ENCODE measurements around the gene CTAG1B.
A peak's percentile ranks its signal among the peaks of the same experiment; 100 is the strongest.

Gene CTAG1B

DNA sequence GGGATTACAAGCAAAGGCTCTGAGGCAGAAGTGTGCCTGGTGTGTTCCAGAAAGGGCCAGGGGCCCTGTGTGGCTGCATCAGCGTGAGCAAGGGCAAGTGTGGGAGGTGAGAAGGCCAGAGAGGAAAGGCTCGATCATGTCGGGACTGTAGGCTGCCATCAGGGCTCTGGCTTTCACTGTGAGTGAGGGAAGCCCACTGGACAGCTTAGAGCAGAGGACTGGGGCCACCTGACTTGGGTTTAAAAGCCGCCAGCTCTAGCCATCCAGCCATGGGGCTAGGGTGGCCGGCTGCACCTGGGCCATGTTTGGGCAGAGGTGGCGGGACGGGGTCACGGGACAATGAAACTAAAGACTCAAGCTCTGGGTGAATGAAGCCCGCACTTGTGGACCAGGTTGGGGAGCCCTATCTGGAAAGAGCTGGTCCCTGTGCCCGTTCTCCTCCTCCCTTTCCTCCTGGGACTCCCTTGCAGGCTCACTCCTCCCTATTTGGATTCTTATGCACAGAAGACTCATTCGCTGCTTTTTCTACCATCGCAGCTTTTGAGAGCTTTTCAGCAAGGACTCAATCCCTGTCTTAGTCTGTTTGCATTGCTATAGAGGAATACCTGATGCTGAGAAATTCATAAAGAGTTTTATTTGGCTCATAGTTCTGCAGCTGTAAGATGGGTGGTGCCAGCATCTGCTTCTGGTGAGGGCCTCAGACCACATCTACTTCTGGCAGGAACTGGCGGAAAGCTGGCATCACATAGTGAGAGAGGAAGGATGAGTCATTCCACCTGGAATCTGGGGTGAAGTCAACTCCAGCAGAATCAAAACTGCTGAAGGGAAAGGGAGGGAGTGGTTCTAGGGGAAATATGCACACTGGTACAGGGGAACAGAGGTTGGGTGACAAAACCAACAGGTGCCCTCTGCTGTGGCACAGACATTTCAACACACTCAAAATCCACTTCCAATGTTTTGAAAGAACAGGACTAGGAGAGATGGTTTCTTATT is 15.3 kb downstream of the CTAG1B start:
- Histone ChIP-seq H3K27ac (replicated peaks) (no peak overlapping the region), H3K27me3 (ENCODE audit: insufficient read depth, poor library complexity, severe bottlenecking) (no peaks in the 10 kb centered on the region), H3K4me3 (replicated peaks; ENCODE audit: insufficient read depth, low read length) (no peak overlapping the region)
- TF ChIP-seq, protein P1, sequence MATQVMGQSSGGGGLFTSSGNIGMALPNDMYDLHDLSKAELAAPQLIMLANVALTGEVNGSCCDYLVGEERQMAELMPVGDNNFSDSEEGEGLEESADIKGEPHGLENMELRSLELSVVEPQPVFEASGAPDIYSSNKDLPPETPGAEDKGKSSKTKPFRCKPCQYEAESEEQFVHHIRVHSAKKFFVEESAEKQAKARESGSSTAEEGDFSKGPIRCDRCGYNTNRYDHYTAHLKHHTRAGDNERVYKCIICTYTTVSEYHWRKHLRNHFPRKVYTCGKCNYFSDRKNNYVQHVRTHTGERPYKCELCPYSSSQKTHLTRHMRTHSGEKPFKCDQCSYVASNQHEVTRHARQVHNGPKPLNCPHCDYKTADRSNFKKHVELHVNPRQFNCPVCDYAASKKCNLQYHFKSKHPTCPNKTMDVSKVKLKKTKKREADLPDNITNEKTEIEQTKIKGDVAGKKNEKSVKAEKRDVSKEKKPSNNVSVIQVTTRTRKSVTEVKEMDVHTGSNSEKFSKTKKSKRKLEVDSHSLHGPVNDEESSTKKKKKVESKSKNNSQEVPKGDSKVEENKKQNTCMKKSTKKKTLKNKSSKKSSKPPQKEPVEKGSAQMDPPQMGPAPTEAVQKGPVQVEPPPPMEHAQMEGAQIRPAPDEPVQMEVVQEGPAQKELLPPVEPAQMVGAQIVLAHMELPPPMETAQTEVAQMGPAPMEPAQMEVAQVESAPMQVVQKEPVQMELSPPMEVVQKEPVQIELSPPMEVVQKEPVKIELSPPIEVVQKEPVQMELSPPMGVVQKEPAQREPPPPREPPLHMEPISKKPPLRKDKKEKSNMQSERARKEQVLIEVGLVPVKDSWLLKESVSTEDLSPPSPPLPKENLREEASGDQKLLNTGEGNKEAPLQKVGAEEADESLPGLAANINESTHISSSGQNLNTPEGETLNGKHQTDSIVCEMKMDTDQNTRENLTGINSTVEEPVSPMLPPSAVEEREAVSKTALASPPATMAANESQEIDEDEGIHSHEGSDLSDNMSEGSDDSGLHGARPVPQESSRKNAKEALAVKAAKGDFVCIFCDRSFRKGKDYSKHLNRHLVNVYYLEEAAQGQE (IDR thresholded peaks at IDR 0.05; ENCODE audit: insufficient replicate concordance, low read depth) = no peak
- TF ChIP-seq CTCF (IDR thresholded peaks at IDR 0.05; ENCODE audit: insufficient read depth, low read length) = no peak
- no peak for TF ChIP-seq GABPA (IDR thresholded peaks at IDR 0.05; ENCODE audit: low read depth)
- no peak for TF ChIP-seq SPI1 (IDR thresholded peaks at IDR 0.05; ENCODE audit: borderline replicate concordance, low read depth)
- TF ChIP-seq POLR2AphosphoS5 (IDR thresholded peaks at IDR 0.05; ENCODE audit: low read depth) = no peak
- peak in 1 of 2 experiments; percentile 39 for DNase-seq (ENCODE audit: low read depth in 1 of 2, low spot score in 1 of 2)

DNA sequence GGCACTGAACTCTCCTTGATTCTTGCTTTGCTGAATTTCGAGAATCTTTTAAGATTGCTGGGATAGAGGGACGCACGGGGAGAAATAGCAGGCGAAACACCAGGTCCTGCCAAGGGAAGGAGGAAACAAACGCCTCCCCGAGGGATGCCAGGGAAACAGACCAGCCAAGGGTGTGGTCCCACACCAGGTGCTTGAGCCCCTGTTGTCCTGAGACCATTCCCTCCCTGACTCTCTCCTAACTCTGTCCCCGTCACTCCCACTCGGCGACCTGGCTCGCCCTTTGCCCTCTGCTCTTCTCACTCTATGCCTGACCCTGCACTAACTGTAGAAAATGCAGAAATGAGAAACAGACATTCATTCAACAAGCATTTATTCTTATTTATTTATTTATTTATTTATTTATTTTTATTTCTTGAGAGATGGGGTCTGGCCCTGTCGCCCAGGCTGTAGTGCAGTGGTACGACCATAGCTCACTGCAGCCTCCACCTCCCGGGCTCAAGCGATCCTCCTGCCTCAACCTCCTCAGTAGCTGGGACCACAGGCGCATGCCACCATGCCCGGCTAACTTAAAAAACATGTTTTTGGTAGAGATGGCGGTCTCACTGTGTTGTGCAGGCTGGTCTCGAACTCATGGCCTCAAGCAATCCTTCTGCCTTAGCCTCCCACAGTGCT is 16.2 kb downstream of the CTAG1B start:
- H3K4me3 ChIP-seq (replicated peaks; ENCODE audit: insufficient read depth, low read length) = no peak overlapping the region
- DNase-seq (ENCODE audit: low read depth in 1 of 2, low spot score in 1 of 2) = no peak
- H3K27me3 ChIP-seq (ENCODE audit: insufficient read depth, poor library complexity, severe bottlenecking) = no peaks in the 10 kb centered on the region
- TF ChIP-seq, protein P1 (IDR thresholded peaks at IDR 0.05; ENCODE audit: insufficient replicate concordance, low read depth) = no peak
- TF ChIP-seq CTCF (IDR thresholded peaks at IDR 0.05; ENCODE audit: insufficient read depth, low read length) (no peak), GABPA (IDR thresholded peaks at IDR 0.05; ENCODE audit: low read depth) (no peak), POLR2AphosphoS5 (IDR thresholded peaks at IDR 0.05; ENCODE audit: low read depth) (no peak), SPI1 (IDR thresholded peaks at IDR 0.05; ENCODE audit: borderline replicate concordance, low read depth) (no peak)
- no peak overlapping the region for H3K27ac ChIP-seq (replicated peaks)

- Histone ChIP-seq H3K4me3 (replicated peaks; ENCODE audit: insufficient read depth, low read length) (no peak overlapping the region), H3K27ac (replicated peaks) (no peak overlapping the region), H3K27me3 (ENCODE audit: insufficient read depth, poor library complexity, severe bottlenecking) (no peaks in the 10 kb centered on the region)
- DNase-seq (ENCODE audit: low read depth in 1 of 2, low spot score in 1 of 2) = no peak
- TF ChIP-seq POLR2AphosphoS5 (IDR thresholded peaks at IDR 0.05; ENCODE audit: low read depth) = no peak
- no peak for TF ChIP-seq SPI1 (IDR thresholded peaks at IDR 0.05; ENCODE audit: borderline replicate concordance, low read depth)
- TF ChIP-seq CTCF (IDR thresholded peaks at IDR 0.05; ENCODE audit: insufficient read depth, low read length) = no peak
- TF ChIP-seq, protein P1 (IDR thresholded peaks at IDR 0.05; ENCODE audit: insufficient replicate concordance, low read depth) = no peak
- no peak for TF ChIP-seq GABPA (IDR thresholded peaks at IDR 0.05; ENCODE audit: low read depth)
These were observed 16.9 kb downstream of the CTAG1B start for GRCh38 chrX:154602226-154602625.
